A172 (cell line): ENCODE results near the gene CACNG7. TPM values are rescaled to one million over a fixed set of nuclear protein-coding genes. Genes with fewer than 3 reads are reported as not detected.

ENCODE experiments used
- DNase-seq: peaks from one replicate; pipeline ENCODE4 v3.0.0-alpha.2; 2015; ENCODE audit warnings: low spot score
- total RNA-seq: library from RNA; depleted of rRNA; stranded (reverse); fragments of >200 nt; shearing (Covaris generic); gene quantifications from 2 replicates; pipeline ENCODE4 v1.2.3, GENCODE V29; 2014

The CACNG7 gene
- total RNA-seq, 1 experiment from 2014 or later: not detected

GRCh38 chr19:53878776-53879139 is 30.3 kb upstream of the CACNG7 start:
- DNase-seq: no peak

- DNase-seq: peak; percentile 88
These were observed 29.7 kb upstream of the CACNG7 start for GRCh38 chr19:53879140-53880081.

- no peak for DNase-seq
These were observed 28.2 kb upstream of the CACNG7 start for GRCh38 chr19:53880711-53881481.

- DNase-seq: peak; percentile 65
These were observed 27.3 kb upstream of the CACNG7 start, which contains the start of gene PRKCG for GRCh38 chr19:53881482-53882390. Gene PRKCG, plus strand, starts transcription at chr19:53882197. Its CDS starts 298 bp downstream, at chr19:53882495.

GRCh38 chr19:53882391-53883050 is 26.6 kb upstream of the CACNG7 start:
- no peak for DNase-seq

GRCh38 chr19:53883231-53883661 is 25.8 kb upstream of the CACNG7 start:
- DNase-seq: no peak

GRCh38 chr19:53883741-53884140 is 25.3 kb upstream of the CACNG7 start:
- DNase-seq: no peak

GRCh38 chr19:53884256-53884655 is 24.8 kb upstream of the CACNG7 start:
- DNase-seq: no peak

- DNase-seq: no peak
These were observed 24.0 kb upstream of the CACNG7 start for GRCh38 chr19:53885036-53885435.

- DNase-seq: no peak
These were observed 16.6 kb upstream of the CACNG7 start for GRCh38 chr19:53892301-53892980.

- DNase-seq: no peak
These were observed 16.1 kb upstream of the CACNG7 start for GRCh38 chr19:53892981-53893325.

- DNase-seq: no peak
These were observed 14.4 kb upstream of the CACNG7 start for GRCh38 chr19:53894707-53895106.

GRCh38 chr19:53896682-53897081 is 12.4 kb upstream of the CACNG7 start:
- DNase-seq: no peak

GRCh38 chr19:53897459-53897858 is 11.6 kb upstream of the CACNG7 start:
- DNase-seq: no peak

- no peak for DNase-seq
These were observed 10.9 kb upstream of the CACNG7 start for GRCh38 chr19:53898166-53898565.

- no peak for DNase-seq
These were observed 10.3 kb upstream of the CACNG7 start for GRCh38 chr19:53898636-53899341.

GRCh38 chr19:53900191-53900860 is 8.8 kb upstream of the CACNG7 start:
- no peak for DNase-seq

GRCh38 chr19:53903055-53903680 is 5.9 kb upstream of the CACNG7 start:
- peak; percentile 71 for DNase-seq

- no peak for DNase-seq
These were observed 4.2 kb upstream of the CACNG7 start for GRCh38 chr19:53904909-53905308.
